ENCODE measurements around the gene SPEM2.
"Not testable (repeated sequence)": the region's sequence is repeated elsewhere in the genome, so short reads cannot be mapped to it uniquely, and the experiment has no call there.

Gene SPEM2

DNA sequence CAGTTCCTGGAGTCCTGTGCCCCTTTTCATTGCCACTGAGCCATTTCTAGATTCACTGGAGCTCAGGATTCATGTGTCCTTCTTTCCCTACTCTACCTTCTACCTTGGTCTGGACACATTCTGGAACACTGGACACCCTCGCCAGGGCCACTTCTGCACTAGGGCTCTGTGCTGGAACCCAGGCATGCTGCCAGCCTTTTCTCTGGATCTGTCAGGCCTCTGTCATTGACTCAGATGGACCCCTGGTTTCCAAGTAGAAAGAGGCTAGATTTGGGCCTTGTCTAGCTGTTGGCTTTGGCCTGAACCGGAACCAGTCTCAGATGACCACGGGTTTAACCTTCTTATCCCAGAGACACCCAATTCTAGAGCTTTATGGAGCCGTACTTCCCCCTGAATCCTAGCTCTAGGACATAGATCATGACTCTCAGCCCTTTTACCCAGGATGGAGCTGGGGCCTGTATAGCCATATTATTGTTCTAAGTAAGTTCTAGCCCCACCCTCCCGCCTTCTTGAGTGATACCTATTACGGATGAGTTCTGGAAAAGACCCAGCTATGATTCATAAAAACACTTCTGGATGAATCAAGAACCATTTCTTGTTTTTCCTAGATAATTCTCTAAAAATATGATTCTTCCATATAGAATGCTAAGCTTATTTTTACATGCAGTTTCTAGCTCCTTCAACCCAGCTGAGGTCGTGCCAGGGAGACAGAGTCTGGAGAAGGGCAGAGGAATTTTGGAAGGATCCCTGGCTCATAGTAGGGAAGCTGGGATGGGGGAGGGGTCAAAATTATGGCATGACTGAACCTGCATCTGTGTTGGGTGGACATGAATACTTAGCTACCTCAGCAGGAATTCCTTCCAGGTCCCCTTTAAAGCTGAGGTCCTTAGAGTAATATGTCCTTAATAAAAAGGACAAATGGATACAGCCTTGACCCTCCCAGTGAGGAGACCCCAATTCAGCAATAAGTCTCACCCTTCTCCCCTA, 18.4 kb downstream of the SPEM2 start:
- DNase-seq, result no peak

DNA sequence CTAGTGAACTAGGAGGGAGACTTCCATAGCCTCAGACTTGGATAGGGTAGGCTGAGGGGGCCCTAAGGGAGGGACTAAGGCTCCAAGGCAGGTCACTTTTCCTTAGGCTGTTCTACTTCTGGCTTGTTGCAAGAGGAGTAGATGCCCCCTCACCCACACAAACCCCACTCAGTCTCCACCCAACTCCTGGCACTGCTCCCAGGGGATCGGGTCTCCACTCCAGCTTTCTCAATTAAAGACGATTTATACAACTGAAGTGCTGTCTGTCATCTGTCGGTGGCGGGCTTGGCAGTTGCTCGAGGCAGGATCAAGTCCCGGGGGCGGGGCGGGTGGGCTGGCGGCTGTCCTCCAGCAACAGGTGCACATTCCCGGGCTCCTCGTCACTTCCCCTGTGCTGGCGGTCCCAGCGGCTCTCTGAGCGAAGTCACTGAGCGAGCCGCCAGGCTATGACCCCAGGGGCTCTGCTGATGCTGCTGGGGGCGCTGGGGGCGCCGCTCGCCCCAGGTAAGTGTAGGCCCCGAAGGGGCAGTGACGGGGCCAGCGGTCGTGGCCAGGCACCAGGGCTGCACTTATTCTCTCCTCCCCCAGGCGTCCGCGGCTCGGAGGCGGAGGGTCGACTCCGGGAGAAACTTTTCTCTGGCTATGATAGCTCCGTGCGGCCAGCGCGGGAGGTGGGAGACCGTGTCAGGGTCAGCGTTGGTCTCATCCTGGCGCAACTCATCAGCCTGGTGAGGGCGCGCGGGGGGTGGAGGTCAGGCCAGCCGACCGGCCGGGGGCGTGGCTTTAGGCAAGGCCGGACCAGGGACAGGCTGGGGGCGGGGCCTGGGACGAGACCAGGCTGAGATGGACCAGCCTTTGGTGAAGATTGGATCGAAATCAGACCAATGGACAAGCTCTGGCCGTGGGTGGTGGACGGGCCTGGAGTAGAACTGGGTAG, 19.5 kb downstream of the SPEM2 start, which contains the start of gene CHRNB1:
CHRNB1 (plus strand) TSS at position 380 of the 937 bp plus-strand sequence; CDS start at position 447, 67 bp downstream.
- peak; percentile 24 for DNase-seq

DNA sequence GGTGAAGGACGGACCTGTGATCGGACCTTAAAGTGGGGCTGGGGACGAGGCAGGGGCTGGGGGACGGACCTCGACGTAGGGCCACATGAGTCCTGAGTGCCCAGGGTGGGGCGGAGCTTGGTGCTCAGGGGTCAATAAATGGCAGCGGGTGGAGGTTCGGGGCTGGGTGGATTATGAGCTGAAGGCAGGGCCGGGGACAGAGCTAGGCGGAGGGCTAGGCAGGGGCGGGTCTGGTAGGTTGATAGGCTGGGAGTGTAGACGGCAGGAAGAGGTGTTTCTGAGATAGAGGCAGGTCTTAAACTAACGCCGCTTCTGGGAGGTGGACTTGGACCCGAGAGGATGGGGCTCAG, 20.2 kb downstream of the SPEM2 start:
- peak; percentile 57 for DNase-seq

DNA sequence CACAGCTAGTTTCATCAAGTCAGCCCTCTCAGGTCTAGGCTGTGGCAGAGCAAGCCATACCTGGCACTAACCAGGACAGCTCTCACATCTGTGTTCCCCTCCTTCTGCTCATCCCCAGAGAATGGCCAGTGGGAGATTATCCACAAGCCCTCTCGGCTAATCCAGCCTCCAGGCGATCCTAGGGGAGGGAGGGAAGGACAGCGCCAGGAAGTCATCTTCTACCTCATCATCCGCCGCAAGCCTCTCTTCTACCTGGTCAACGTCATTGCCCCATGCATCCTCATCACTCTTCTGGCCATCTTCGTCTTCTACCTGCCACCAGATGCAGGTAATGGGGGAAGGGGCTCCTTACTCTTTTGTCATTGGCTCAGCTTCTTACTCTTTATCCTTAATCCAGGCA, 23.0 kb downstream of the SPEM2 start:
- DNase-seq, result no peak

DNA sequence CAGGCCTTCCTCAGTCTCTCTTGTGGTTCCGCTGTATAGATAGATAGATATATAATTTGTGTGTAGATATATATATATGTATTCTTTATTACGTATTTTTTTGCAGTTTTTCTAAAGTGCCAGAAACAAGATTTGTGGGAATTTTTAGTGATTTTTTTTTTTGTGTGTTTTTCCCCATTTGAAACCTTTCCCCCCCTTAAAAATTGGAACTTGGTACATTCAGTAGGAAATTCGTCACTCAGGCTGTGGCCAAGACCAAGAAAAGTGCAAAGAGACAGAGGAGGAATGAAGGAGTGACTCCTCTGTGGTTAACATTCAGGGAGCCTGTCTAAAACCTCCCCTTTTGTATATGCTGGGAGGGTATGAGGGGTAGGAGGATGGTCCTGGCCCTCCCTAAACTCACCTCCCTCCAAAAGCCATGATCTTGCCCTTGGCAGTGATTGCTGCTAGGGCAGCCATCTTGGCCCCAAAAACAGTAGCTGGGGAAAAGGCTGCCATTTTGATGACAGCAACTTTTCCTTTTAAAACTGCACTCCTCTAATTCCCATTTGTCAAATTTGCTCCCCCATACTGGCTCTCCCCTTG, 34.6 kb downstream of the SPEM2 start:
- DNase-seq, result no peak

DNA sequence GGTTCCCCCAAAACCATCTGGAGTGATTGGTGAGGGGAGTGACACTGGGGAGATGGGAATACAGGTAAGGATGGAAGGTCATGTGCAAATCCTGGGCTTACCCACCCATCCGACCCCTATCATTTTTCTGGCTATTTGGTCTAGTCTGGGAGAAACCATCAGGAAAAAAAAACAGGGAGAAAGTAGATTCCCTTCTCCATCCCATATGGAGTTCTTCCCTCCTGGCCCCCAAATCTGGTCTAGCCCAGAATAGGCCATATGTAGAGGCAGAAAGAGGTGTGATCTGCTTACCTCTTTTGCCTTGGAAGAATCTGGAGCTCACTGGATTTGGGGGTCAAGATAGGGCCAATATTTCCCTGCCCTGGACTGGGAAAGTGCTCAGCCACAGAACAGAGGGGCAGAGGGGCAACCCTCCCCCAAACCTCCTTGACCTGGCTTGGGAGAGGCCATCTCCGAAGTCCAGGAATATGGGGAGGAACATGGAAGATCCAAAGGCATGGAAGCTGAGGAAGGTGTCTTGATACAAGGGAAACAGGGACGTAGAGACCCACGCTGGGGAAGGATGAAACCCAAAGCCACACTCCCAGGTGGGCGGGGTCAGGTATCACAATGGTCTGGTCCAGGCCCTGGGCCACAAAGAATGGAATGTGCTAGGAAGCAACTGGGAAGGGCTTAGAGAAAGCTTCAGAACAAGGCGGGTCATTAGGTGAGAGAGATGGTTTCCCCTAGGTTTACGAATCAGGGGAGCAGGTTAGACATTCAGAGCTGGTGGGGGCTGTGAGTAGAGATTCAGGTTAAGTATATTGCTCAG, 35.6 kb downstream of the SPEM2 start:
- no peak for DNase-seq

DNA sequence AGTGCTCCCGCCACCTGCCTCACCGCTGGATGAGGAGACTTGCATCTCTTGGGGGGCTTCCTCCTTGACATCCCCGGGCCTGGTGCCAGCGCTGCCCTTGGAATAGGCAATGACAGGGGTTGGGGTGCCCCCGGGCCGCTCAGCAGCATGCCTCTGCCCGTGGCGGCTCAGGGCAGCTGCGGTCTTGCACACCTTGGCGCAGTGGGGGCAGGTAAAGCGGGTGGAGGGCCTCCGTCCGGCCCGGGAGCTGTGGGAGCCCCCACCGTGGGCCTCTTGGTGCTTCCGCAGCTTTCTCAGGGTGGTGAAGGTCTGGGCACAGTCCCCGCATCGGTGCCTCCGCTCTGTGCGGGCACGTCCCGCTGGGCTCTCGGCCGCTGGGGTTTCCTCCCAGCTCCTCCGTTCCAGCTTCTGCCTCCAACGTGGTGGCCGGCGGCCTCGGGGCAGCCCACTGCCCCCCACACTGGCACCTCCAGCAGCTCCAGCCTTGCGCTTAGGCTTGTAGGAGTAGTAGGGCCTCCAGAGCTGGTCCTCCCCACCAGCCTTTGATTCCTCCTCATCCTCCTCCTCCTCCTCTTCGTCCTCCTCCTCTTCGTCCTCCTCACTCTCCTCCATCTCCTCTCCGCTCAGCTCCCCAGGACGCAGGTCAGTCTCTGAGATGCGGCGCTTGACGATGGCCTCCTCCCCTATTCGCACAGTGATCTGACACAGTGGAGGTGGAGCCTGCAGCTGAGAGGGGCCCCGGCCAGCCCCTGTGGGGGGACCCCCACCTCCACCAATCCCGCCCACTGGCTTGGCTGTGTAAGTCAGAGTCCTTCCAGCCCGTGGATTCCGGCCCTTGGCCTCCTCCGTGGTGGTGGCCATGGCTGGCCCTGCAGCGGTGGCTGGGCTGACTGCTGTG, 37.3 kb downstream of the SPEM2 start:
- no peak for DNase-seq

DNA sequence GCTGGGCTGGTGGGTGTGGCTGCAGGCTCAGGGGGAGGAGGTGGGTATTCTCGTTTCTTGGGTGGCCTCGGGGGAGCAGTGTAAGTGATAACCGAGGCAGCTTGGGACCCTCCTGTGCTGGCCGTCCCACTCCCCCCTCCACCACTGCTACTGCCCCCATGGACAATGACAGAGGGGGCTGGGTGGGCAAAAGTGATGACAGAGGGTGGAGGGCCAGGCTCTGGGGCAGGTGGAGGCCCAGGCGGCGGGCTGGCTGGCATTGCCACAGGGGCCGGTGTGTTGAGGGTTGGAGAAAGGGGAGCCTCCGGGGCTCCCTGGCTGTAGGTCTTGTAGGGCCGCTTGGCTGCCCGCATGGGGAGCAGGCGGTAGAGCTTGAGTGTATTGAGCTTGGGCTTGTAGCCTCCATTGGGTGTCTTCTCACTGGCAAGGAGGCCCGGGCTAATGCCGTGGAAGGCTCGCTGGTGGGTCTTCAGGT, 38.0 kb downstream of the SPEM2 start:
- no peak for DNase-seq

DNA sequence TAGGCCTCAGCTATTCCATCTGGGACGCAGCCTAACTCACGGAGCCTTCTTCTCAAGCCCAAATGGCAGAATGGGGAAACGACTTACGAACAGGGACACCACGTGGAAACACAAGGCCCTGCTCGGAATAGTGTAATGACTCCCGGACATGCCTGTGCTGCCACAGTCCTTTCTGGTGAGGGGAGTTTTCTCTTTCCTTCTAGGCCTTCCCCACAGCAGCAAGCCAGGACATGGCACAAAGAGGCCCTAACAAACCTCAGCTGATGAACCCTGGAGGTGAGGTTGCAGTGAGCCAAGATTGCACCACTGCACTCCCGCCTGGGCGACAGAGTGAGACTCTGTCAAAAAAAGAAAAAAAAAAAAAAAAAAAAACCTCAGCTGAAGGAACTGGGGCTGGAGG, 38.7 kb downstream of the SPEM2 start:
- no peak for DNase-seq

DNA sequence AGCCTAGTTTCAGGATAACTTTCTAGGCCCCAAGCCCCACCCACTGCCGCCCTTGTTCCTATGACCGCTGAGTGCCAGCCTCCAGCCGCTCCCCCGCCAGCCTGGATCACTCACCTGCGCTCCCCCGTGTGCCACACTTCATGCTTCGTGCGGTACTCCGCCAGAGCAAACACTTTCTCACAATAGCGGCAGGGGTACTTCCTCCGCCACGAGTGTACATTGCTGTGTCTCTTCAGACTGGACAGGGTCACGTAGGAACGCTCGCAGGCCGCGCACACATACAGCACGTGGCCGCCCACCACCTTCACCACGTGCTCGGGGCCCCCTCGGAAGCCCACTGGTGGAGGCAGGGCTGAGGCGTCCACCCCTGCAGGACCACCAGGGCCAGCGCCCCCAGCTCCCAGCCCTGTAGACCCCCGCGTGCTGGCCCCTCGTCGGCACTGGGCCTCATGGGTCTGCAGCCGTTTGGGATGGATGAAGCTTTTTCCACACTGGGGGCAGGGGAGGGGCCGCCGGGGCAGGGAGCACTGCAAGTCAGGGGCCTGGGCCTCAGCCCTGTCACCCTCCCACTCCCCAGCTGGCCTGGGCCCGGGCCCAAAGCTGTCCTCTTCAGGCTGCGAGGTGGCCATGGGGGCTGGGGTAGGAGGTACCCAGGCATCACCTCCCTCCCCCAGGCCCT, 40.3 kb downstream of the SPEM2 start:
- DNase-seq, result no peak

DNA sequence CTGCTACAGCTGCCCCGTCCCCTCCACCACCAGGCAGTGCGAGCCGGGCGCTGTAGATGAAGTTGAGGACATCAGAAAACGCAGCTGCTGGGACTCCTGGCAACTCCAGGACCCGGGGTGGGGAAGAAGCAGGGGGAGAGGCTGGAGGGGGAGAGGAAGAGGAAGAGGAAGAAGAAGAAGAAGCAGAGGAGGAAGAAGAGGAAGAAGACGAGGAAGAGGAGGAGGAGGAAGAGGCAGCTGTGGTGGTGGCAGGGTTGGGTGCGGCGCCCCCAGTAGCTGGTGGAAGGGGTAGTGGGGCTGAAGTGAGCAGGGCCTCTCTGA, 40.9 kb downstream of the SPEM2 start:
- DNase-seq, result no peak

DNA sequence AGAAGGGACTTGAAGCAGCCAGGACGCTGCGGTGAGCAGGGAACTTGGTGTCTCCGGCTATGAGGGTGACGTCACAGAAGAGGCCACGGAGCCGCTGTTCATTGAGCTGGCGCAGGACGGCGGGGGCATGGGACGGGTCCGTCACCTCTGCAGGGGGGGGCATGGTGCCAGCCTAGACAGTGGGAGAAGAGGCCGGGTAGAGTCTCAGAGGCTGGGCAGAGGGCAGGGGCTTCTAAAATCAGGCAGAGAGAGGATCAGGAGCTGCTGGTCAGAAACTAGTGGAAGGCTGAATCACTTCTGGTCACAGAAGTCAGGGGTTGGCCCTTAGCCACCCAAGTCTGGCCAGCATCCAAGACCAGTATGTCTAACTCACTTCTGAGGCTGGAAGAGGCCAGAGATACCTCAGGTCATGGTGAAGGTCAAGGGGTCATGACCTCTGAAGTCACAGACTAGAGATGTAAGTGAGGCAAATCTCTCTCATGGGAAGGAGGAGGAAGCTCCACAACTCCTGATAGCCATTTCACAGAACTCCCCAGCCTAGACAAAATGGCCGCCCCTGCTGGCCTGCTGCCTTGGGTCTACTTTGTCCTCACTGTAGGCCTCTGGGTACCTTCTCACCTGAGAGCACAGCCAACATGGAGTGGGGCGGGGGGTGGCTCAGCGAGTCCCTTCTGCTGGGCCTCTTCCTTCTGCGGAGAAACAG, 41.4 kb downstream of the SPEM2 start:
- no peak for DNase-seq

DNA sequence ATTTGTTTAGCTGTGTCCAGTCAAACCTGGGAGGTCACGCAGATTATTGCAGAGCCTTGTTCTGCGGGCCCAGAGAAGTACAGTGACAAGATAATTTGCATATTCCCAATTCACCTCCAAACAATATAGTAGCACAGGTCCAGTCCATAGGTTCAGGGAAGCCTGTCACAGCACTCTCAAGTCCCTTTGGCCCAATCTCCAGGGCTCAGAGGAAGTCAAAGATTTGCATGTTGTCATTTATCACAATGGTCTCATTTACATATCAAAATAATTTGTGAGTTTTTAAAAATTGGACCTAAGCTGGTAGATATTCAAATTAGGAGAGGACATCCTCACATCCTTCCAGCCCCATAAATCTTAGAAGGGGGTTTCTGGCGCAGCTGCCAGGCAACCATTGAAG, 42.1 kb downstream of the SPEM2 start:
- no peak for DNase-seq

DNA sequence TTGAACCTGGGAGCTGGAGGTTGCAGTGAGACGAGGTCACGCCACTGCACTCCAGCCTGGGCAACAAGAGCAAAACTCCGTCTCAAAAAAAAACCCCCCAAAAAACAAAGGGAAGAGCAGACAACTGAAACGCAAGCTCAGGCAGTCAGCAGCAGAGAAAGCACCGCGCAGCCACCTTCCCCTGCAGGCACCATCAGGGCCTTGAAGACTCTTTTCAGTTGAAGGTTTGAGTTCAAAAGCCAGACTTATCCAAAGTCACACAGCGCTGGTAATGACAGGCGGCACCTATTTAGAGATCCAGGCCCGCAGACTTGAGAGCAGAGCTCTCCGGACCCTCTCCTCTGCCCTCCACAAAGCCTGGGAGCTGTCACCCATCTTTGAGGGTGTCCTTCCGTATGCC, 42.9 kb downstream of the SPEM2 start:
- DNase-seq, result no peak

DNA sequence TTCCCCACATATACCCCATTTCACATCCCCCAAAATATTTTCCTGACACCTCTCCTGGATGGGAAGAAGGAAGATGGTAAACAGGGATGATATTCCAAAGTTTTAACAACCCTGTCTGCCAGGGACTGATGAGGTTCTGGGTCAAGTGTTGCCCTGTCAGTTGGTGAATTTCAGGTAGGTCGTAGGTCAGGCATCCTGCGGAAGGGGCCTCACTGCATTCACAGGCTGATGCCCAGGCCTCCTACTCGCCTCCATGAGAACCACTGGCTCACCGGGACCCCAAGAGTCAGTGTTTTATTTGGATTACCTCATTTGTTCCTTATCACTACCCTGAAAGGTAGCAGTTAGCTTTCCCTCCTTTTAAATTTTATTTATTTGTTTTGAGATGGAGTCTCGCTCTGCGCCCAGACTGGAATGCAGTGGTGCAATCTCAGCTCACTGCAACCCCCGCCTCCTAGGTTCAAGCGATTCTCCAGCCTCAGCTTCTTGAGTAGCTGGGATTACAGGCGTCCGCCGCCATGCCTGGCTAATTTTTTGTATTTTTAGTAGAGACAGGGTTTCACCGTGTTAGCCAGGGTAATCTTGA, 43.5 kb downstream of the SPEM2 start:
- no peak for DNase-seq

DNA sequence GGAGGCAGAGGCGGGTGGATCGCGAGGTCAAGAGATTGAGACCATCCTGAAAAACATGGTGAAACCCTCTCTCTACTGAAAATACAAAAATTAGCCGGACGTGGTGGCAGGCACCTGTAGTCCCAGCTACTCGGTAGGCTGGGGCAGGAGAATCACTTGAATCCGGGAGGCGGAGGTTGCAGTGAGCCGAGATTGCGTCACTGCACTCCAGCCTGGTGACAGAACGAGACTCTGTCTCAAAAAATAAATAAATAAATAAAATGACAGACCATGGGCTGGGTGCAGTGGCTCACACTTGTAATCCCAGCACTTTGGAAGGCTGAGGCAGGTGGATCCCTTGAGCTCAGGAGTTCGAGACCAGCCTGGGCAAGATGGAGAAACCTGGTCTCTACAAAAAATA, 44.4 kb downstream of the SPEM2 start:
- not testable (repeated sequence) for DNase-seq

DNA sequence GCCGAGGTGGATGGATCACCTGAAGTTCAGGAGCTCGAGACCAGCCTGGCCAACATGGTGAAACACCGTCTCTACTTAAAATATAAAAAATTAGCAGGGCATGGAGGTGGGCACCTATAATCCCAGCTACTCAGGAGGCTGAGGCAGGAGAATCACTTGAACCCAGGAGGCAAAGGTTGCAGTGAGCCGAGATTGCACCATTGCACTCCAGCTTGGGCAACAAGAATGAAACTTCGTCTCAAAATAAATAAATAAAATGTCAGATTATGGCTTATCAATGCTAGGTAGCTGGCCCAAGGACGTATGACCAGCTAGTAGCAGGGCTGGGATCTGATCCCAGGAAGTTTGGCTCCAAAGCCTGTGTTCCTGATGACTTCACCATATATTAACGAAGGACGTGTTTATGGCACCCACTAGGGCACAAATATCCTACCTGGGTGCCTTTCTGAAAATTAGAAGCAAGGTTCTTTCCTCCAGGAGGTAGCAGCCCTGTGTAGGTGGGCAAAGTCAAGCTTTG, 45.1 kb downstream of the SPEM2 start:
- DNase-seq, result not testable (repeated sequence)

DNA sequence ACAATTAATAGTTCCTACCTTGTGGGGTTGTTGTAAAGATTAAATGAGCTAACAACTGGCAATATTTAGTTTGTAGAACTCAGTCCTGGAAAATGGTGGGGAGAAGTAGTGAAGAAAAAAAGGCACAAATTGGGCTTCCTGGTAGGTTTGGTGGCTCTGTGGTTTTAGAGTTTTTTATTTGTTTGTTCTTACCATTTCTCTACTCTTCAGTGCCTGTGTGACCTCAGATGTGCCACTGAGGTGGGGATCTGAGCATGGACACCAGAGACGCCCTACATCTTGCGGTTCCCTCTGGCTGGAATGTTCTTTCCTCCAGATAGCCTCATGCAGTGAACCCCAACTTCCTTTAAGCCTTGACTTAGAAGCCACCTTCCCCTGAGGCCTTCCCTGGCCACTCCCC, 46.3 kb downstream of the SPEM2 start:
- DNase-seq, result no peak

DNA sequence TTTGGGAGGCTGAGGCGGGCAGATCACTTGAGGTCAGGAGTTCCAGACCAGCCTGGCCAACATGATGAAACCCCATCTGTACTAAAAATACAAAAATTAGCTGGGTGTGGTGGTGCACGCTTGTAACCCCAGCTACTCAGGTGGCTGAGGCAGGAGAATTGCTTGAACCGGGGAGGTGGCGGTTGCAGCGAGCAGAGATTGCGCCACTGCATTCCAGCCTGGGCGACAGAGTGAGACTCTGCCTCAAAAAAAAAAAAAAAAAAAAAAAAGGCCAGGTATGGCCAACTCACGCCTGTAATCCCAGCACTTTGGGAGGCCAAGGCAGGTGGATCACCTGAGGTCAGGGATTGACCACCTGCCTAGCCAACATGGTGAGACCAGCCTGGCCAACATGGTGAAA, 49.4 kb downstream of the SPEM2 start:
- not testable (repeated sequence) for DNase-seq

Measured in CD4-positive, alpha-beta T cell treated with Interleukin-17A for 4 hours (primary cell).